Peyer's patch (tissue), 4 donors: ENCODE results near the gene CHST5. TPM values are rescaled to one million over a fixed set of nuclear protein-coding genes. Genes with fewer than 3 reads are reported as not detected.

ENCODE experiments used
- DNase-seq, 3 donors: peaks; one replicate each; pipeline ENCODE4 v3.0.0-alpha.2; 2017 to 2019
- H3K27ac ChIP-seq, 4 donors: fragments of 200-600 bp; sonication (generic); one replicate each; pipeline ENCODE4 v1.5.1; 2016 to 2019
- H3K27me3 ChIP-seq, 2 donors: fragments of 200-600 bp; sonication (generic); one replicate each; pipeline ENCODE4 v1.5.1; 2019
- H3K36me3 ChIP-seq, 3 donors: fragments of 200-600 bp; sonication (generic); one replicate each; pipeline ENCODE4 v1.5.1; 2016 to 2019
- H3K4me1 ChIP-seq, 4 donors: fragments of 200-600 bp; sonication (generic); one replicate each; pipeline ENCODE4 v1.5.1; 2016 to 2019
- H3K4me3 ChIP-seq, 4 donors: fragments of 200-600 bp; sonication (generic); 1 replicate in 3 of 4; 2 replicates in 1 of 4; pipeline ENCODE4 v1.5.1; 2016 to 2019; ENCODE audit warnings: mild to moderate bottlenecking in 1 of 4
- H3K9me3 ChIP-seq, 4 donors: fragments of 200-600 bp; sonication (generic); one replicate each; pipeline ENCODE4 v1.5.1; 2016 to 2019; ENCODE audit warnings: mild to moderate bottlenecking in 1 of 4
- POLR2A ChIP-seq, 2 donors: fragments of 450-650 bp; IDR thresholded peaks; one replicate each; pipeline ENCODE4 v1.5.1; 2017; ENCODE audit warnings: antibody characterized with exemption in 2 of 2, mild to moderate bottlenecking in 2 of 2, moderate library complexity in 2 of 2
- total RNA-seq, 4 donors: library from RNA; depleted of rRNA; stranded (reverse); fragments of >200 nt; gene quantifications; one replicate each; pipeline ENCODE4 v1.1.0, GENCODE V29; 2016
- TF ChIP-seq, protein P1 (sequence below), 6 experiments: fragments of 450-650 bp in 4 of 6; fragments of 200-600 bp in 2 of 6; sonication (generic) in 1 of 6; IDR thresholded peaks; one replicate each; pipeline ENCODE4 v1.5.1; 2017 to 2019; ENCODE audit warnings: antibody characterized with exemption in 6 of 6, mild to moderate bottlenecking in 3 of 6, moderate library complexity in 1 of 6

The CHST5 gene
- total RNA-seq, 4 donors from 2014 or later, result 5.8 to 160 (median 75.8) TPM

DNA sequence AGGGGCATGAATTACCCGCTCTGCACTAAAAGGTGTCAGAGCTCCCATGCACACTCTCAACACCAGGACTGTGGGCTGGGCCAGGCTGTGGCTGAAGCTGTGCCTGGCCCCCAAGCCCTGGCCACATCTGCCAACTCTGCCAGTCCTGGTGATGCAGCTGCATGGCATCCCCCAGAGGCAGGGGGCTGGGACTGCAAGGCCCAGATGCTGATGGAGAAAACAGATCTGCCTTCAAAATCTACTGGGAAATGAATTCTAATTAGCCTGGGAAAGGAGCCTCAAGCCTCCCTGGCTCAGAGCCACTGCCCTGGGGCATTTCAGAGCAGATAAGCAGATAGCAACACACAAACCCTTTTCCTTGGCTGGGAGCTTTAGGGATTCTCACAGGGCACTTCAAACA, 44.0 kb downstream of the CHST5 start:
- Histone ChIP-seq H3K9me3 (no peaks in the 10 kb centered on the region), H3K4me1 (peaks cover 0 to 23% (median 6%) of the 10 kb centered on the region in 4 donors), H3K4me3 (no peak overlapping the region), H3K27me3 (no peaks in the 10 kb centered on the region), H3K27ac (no peak overlapping the region), H3K36me3 (no peaks in the 10 kb centered on the region)
- DNase-seq, result no peak
- TF ChIP-seq, protein P1, sequence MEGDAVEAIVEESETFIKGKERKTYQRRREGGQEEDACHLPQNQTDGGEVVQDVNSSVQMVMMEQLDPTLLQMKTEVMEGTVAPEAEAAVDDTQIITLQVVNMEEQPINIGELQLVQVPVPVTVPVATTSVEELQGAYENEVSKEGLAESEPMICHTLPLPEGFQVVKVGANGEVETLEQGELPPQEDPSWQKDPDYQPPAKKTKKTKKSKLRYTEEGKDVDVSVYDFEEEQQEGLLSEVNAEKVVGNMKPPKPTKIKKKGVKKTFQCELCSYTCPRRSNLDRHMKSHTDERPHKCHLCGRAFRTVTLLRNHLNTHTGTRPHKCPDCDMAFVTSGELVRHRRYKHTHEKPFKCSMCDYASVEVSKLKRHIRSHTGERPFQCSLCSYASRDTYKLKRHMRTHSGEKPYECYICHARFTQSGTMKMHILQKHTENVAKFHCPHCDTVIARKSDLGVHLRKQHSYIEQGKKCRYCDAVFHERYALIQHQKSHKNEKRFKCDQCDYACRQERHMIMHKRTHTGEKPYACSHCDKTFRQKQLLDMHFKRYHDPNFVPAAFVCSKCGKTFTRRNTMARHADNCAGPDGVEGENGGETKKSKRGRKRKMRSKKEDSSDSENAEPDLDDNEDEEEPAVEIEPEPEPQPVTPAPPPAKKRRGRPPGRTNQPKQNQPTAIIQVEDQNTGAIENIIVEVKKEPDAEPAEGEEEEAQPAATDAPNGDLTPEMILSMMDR (IDR thresholded peaks at IDR 0.05), result no peak
- no peak for TF ChIP-seq POLR2A (IDR thresholded peaks at IDR 0.05)

DNA sequence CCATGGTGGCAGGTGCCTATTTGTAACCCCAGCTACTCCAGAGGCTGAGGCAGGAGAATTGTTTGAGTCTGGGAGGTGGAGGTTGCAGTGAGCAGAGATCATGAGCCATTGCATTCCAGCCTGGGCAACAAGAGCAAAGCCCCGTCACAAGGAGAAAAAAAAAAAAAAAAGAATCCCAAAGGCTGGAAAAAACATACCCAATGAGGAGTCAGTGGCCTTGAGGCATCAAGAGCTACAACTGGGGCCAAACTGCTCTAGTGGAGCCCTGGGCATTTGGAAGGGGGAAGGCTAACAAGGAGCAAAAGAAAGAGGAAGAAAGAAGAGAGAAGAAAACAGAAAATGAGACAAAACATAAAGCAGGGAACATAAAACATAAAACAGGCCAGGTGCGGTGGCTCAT, 47.6 kb downstream of the CHST5 start:
- Histone ChIP-seq H3K9me3 (no peaks in the 10 kb centered on the region), H3K4me3 (no peak overlapping the region), H3K36me3 (no peaks in the 10 kb centered on the region), H3K4me1 (peaks cover 0 to 16% (median 0%) of the 10 kb centered on the region in 4 donors), H3K27ac (no peak overlapping the region), H3K27me3 (no peaks in the 10 kb centered on the region)
- DNase-seq, result no peak
- TF ChIP-seq POLR2A (IDR thresholded peaks at IDR 0.05), result no peak
- TF ChIP-seq, protein P1 (IDR thresholded peaks at IDR 0.05), result no peak

DNA sequence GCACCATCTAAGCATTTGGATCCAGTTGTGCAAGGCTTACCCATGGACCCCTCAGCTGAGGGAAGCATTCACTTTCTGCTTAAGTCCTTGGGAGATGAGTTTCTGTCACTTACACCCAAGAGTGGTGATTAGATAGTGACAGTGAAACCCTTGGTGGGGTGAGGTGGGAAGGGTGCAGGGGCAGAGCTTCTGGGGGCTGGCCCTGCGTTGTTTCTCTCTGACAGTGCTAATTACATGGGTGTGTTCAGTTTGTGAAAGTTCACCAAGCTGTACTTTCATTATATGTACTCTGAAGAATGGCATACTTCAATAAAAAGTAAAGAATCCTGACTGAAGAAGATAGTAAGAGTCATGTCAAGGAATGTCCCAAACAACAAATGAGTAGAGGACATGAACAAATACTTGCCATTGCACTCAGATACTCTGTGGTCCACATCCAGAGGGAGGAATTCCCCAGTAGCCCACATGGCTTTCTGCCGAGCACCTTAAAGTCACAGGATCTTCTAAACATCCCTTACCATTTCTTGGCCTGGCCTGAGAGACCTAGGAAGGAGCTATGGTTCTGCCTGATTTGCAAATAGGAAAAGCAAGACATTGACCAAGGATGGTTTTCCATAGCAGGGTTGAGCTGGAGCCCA, 49.1 kb downstream of the CHST5 start:
- H3K36me3 ChIP-seq, result no peaks in the 10 kb centered on the region

DNA sequence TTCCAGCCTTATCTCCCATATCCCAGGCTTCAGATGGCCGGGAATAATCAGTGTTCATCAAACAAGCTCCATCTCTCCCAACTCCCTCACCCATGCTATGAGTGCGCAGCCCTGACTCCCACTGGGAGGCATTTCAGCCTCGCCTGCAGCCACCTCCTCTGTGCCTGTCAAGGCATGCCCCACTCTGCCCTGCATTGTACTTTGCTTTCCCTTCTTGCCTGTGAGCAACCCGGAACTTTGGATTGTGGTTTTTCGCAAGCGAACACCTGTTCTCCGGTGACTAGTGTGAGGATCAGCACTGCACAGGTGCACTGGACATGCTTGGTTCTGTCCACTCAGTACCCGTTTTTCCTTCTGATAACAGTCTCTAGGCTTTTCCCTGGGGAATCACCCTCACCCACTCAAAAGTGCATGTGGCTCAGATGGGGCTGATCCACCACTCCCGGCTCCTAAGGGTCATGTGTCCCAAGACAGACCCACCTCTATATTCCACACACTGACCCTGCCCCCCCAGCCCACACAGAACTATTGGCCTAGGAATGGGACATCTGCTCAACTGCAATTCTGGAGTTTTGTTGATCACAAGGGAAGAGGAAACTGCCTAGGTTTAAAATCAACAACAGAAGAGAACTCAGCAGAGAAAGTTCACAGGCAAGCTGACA, 49.8 kb downstream of the CHST5 start:
- Histone ChIP-seq H3K4me1 (peaks cover 0 to 12% (median 0%) of the 10 kb centered on the region in 4 donors), H3K36me3 (no peaks in the 10 kb centered on the region), H3K9me3 (no peaks in the 10 kb centered on the region), H3K27ac (peak overlapping the region in 3 of 4 donors; percentile 2 to 82 (median 71)), H3K27me3 (no peaks in the 10 kb centered on the region), H3K4me3 (no peak overlapping the region)
- no peak for TF ChIP-seq POLR2A (IDR thresholded peaks at IDR 0.05)
- TF ChIP-seq, protein P1 (IDR thresholded peaks at IDR 0.05), result no peak
- peak in 2 of 3 donors; percentile 70 to 73 for DNase-seq

More for the DNA sequence above, 49.1 kb downstream of the CHST5 start:
- Histone ChIP-seq H3K9me3 (no peaks in the 10 kb centered on the region), H3K4me1 (peaks cover 0 to 13% (median 0%) of the 10 kb centered on the region in 4 donors), H3K27ac (peak overlapping the region in 3 of 4 donors; percentile 2 to 82 (median 71)), H3K4me3 (no peak overlapping the region), H3K27me3 (no peaks in the 10 kb centered on the region)
- TF ChIP-seq, protein P1 (IDR thresholded peaks at IDR 0.05), result no peak
- no peak for TF ChIP-seq POLR2A (IDR thresholded peaks at IDR 0.05)
- DNase-seq, result no peak

DNA sequence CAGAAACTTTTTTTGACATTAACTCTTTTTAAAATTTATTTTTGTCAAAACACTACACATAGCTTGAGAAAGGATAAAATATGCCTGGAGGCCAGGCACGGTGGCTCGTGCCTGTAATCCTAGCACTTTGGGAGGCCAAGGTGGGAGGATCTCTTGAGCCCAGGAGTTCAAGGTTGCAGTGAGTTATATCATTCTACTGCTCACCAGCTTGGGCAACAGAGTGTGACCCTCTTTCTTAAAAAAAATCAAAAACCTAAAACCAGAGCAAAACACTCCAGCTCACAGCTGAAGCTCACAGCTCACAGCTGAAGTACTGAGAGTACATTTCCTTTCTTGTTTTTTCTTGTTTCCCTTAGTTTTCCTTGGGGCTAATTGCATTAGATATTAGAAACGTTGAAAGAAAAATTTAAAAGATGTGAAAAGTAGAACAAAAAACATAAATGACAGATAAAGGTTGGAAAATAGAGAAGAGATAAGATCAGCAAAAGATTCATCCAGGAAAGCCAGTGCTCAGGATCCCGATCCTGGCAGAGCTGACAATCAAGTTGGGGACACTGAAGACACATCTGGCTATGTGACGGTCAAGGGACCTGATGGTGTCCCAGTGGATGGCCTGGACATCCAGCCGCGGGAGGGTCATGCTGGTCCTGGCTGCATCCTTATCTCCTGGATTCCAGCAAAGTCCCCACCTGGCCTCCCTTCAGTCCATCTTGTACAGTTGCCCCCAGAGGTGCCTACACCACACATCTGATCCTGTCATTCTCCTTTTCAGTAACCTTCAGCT, 50.5 kb downstream of the CHST5 start:
- no peak for TF ChIP-seq POLR2A (IDR thresholded peaks at IDR 0.05)
- TF ChIP-seq, protein P1 (IDR thresholded peaks at IDR 0.05), result no peak
- no peaks in the 10 kb centered on the region for H3K27me3 ChIP-seq
- no peak overlapping the region for H3K4me3 ChIP-seq
- H3K9me3 ChIP-seq, result no peaks in the 10 kb centered on the region
- DNase-seq, result no peak
- no peaks in the 10 kb centered on the region for H3K36me3 ChIP-seq
- H3K27ac ChIP-seq, result peak overlapping the region in 2 of 4 donors; percentile 71 to 82
- peaks cover 0 to 12% (median 0%) of the 10 kb centered on the region in 4 donors for H3K4me1 ChIP-seq
